Esophagus muscularis mucosa (tissue), 4 donors: Measurements from ENCODE around the gene UBE2G1. TPM values are rescaled to one million over a fixed set of nuclear protein-coding genes. Genes with fewer than 3 reads are reported as not detected.

ENCODE experiments used
- DNase-seq: peaks from one replicate; pipeline ENCODE4 v3.0.0-alpha.2; 2017; ENCODE audit errors: extremely low spot score
- H3K27ac ChIP-seq, 4 donors: fragments of 200-600 bp; sonication (generic); replicated peaks in 1 of 4; 1 replicate in 3 of 4; 2 replicates in 1 of 4; pipeline ENCODE4 v1.5.1; 2016 to 2019; ENCODE audit warnings: mild to moderate bottlenecking in 1 of 4
- H3K27me3 ChIP-seq, 4 donors: fragments of 200-600 bp; sonication (generic); one replicate each; pipeline versions ENCODE4 v1.5.1 to v1.6.0; 2016 to 2019
- H3K36me3 ChIP-seq, 4 donors: fragments of 200-600 bp; sonication (generic); one replicate each; pipeline ENCODE4 v1.5.1; 2016 to 2019
- H3K4me1 ChIP-seq, 4 donors: fragments of 200-600 bp; sonication (generic); one replicate each; pipeline ENCODE4 v1.5.1; 2016 to 2019
- H3K4me3 ChIP-seq, 4 donors: fragments of 200-600 bp; sonication (generic); 1 replicate in 2 of 4; 2 replicates in 2 of 4; pipeline ENCODE4 v1.5.1; 2016 to 2019; ENCODE audit warnings: mild to moderate bottlenecking in 4 of 4, moderate library complexity in 1 of 4
- H3K9me3 ChIP-seq, 4 donors: fragments of 200-600 bp; sonication (generic); 1 replicate in 3 of 4; 2 replicates in 1 of 4; pipeline ENCODE4 v1.5.1; 2016 to 2019
- CTCF ChIP-seq, 3 experiments: fragments of 200-600 bp in 2 of 3; fragments of 450-650 bp in 1 of 3; sonication (generic) in 2 of 3; IDR thresholded peaks; one replicate each; pipeline ENCODE4 v1.5.1; 2017 to 2019; ENCODE audit warnings: antibody characterized with exemption in 3 of 3, mild to moderate bottlenecking in 2 of 3, moderate library complexity in 1 of 3
- EP300 ChIP-seq: sonication (generic); formaldehyde crosslinking; IDR thresholded peaks from one replicate; pipeline ENCODE4 v1.6.1; 2017; ENCODE audit warnings: antibody characterized with exemption
- POLR2A ChIP-seq: fragments of 450-650 bp; IDR thresholded peaks from one replicate; pipeline ENCODE4 v1.6.1; 2017; ENCODE audit warnings: antibody characterized with exemption, moderate library complexity, mild to moderate bottlenecking, low read depth
- POLR2AphosphoS5 ChIP-seq, 2 donors: sonication (generic); formaldehyde crosslinking; IDR thresholded peaks; one replicate each; pipeline ENCODE4 v1.6.1; 2017; ENCODE audit warnings: antibody characterized with exemption in 2 of 2
- WGBS: methylation state at CpG from one replicate; pipeline ENCODE4 v1.1.5; 2018; 5-methylcytosine and 5-hydroxymethylcytosine counted together
- intact Hi-C: fragments of 100-400 bp; cut with DNase I; formaldehyde crosslinking; loops from one replicate; pipeline ENCODE4 v1.15.1; 2023
- total RNA-seq, 4 donors: library from RNA; depleted of rRNA; stranded (reverse); fragments of >200 nt; gene quantifications; one replicate each; pipeline versions ENCODE4 v1.1.0 to v1.2.1, GENCODE V29; 2016

The UBE2G1 gene
- total RNA-seq, 4 donors from 2014 or later, result 53.7 to 84.3 (median 61.2) TPM

GRCh38 chr17:4247971-4248388 lies 118.5 kb downstream of the UBE2G1 start:
- H3K9me3 ChIP-seq, result no peaks in the 10 kb centered on the region
- intact Hi-C loops, result no loop called here
- H3K4me3 ChIP-seq, result no peak overlapping the region
- peaks cover 42 to 86% (median 64%) of the 10 kb centered on the region in 4 donors for H3K4me1 ChIP-seq
- no peaks in the 10 kb centered on the region for H3K27me3 ChIP-seq
- peak overlapping the region in 1 of 4 donors; percentile 40 for H3K27ac ChIP-seq
- H3K36me3 ChIP-seq, result peaks cover 0 to 9% (median under 1%) of the 10 kb centered on the region in 4 donors
- 98% methylated on average over 10 of the region's 11 CpGs for WGBS
- TF ChIP-seq POLR2A (no peak), EP300 (no peak), POLR2AphosphoS5 (IDR thresholded peaks at IDR 0.05) (no peak), CTCF (IDR thresholded peaks at IDR 0.05) (no peak)
- DNase-seq, result no peak

- no peaks in the 10 kb centered on the region for H3K9me3 ChIP-seq
- H3K27ac ChIP-seq, result no peak overlapping the region
- H3K36me3 ChIP-seq, result peaks cover 0 to 9% (median 2%) of the 10 kb centered on the region in 4 donors
- H3K4me3 ChIP-seq, result no peak overlapping the region
- DNase-seq, result no peak
- peaks cover 42 to 83% (median 62%) of the 10 kb centered on the region in 4 donors for H3K4me1 ChIP-seq
- H3K27me3 ChIP-seq, result no peaks in the 10 kb centered on the region
- intact Hi-C loops, result no loop called here
- TF ChIP-seq POLR2AphosphoS5 (IDR thresholded peaks at IDR 0.05) (no peak), CTCF (IDR thresholded peaks at IDR 0.05) (no peak), EP300 (no peak), POLR2A (no peak)
- 82% methylated on average over 5 of the region's 5 CpGs for WGBS
Measured at GRCh38 chr17:4247361-4247970, 119.0 kb downstream of the UBE2G1 start.

- no peak for TF ChIP-seq EP300
- TF ChIP-seq POLR2A, result no peak
- no peak for TF ChIP-seq CTCF (IDR thresholded peaks at IDR 0.05)
- TF ChIP-seq POLR2AphosphoS5 (IDR thresholded peaks at IDR 0.05), result no peak
Measured at GRCh38 chr17:4246674-4247073, 119.8 kb downstream of the UBE2G1 start.

GRCh38 chr17:4241535-4241934 lies 124.9 kb downstream of the UBE2G1 start:
- Histone ChIP-seq H3K4me1 (peaks cover 11 to 35% (median 21%) of the 10 kb centered on the region in 4 donors), H3K4me3 (no peak overlapping the region), H3K36me3 (peaks cover 7 to 51% (median 38%) of the 10 kb centered on the region in 4 donors), H3K27me3 (no peaks in the 10 kb centered on the region), H3K9me3 (no peaks in the 10 kb centered on the region), H3K27ac (no peak overlapping the region)
- intact Hi-C loops, result no loop called here
- TF ChIP-seq POLR2AphosphoS5 (IDR thresholded peaks at IDR 0.05), result no peak
- no peak for TF ChIP-seq POLR2A
- DNase-seq, result no peak
- WGBS, result 95% methylated on average over 11 of the region's 11 CpGs

More at GRCh38 chr17:4246674-4247073, 119.8 kb downstream of the UBE2G1 start:
- no peak for DNase-seq
- Histone ChIP-seq H3K27ac (no peak overlapping the region), H3K36me3 (peaks cover 0 to 16% (median 10%) of the 10 kb centered on the region in 4 donors), H3K9me3 (no peaks in the 10 kb centered on the region), H3K27me3 (no peaks in the 10 kb centered on the region), H3K4me1 (peaks cover 42 to 76% (median 60%) of the 10 kb centered on the region in 4 donors), H3K4me3 (no peak overlapping the region)
- intact Hi-C loops, result no loop called here
- 90% methylated on average over 5 of the region's 5 CpGs for WGBS

- Histone ChIP-seq H3K36me3 (peaks cover 7 to 57% (median 34%) of the 10 kb centered on the region in 4 donors), H3K4me1 (peaks cover 47 to 57% (median 55%) of the 10 kb centered on the region in 4 donors), H3K27ac (peak overlapping the region in 3 of 4 donors; percentile 87 to 90 (median 88)), H3K4me3 (no peak overlapping the region), H3K9me3 (no peaks in the 10 kb centered on the region), H3K27me3 (no peaks in the 10 kb centered on the region)
- no peak for DNase-seq
- TF ChIP-seq POLR2AphosphoS5 (IDR thresholded peaks at IDR 0.05) (no peak), EP300 (no peak), CTCF (IDR thresholded peaks at IDR 0.05) (no peak), POLR2A (no peak)
- WGBS, result 17% methylated on average over 3 of the region's 3 CpGs
- intact Hi-C loops, result no loop called here
Measured at GRCh38 chr17:4236456-4236855, 130.0 kb downstream of the UBE2G1 start.
